Measurements from ENCODE around the gene TULP1.

Gene TULP1

DNA sequence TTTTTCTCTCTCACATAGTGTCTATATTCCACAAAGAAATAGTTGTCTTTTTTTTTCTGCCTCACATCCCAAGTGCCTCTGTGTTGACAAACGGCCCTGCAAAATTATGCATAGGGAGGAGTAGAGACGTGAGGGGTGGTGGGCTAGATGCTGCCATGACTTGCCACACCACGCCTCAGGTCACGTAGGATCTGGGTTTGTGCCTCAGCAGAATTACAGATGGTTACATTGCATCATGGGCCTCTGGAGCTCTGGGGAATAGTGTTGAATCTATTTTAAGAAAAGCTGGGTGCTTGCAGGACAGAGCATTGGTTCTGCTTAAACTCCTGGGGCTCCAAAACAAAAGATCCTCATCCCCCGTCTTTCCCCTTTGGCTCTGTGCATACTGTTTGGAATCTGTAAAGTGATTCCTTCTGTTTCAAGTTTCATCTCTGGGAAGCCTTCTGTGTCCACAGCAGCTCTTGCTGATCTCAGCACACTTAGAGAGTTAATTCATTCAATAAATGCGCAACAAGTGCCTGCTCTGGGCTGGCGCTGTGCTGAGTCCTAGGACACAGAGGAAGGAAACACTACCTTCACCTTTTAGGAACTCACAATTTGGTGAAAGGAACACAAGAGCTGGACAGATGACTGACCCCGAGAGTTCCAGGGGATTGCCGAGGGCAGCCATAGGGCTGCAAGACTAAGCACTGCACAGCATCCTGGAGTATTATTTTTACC is 58.1 kb downstream of the TULP1 start:
- no peak for DNase-seq

DNA sequence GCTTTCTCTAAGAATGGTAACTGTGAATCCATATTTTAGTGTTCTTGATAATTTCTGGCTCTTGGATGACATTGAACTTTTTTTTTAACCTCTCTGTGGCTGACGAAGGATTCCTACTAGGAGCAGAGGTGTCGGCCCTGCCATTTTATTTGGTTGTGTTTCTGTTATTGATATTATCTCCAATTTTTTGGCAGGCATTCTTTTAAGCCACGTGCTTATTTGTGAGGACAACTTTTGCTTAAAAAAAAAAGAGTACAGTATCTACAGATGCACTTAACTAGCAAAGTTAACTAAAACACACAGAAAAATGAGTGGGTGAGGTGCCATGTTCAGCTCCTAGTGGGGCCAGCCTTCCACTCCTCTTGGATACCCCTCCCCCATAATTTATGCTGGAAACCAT is 59.5 kb downstream of the TULP1 start:
- no peak for DNase-seq

DNA sequence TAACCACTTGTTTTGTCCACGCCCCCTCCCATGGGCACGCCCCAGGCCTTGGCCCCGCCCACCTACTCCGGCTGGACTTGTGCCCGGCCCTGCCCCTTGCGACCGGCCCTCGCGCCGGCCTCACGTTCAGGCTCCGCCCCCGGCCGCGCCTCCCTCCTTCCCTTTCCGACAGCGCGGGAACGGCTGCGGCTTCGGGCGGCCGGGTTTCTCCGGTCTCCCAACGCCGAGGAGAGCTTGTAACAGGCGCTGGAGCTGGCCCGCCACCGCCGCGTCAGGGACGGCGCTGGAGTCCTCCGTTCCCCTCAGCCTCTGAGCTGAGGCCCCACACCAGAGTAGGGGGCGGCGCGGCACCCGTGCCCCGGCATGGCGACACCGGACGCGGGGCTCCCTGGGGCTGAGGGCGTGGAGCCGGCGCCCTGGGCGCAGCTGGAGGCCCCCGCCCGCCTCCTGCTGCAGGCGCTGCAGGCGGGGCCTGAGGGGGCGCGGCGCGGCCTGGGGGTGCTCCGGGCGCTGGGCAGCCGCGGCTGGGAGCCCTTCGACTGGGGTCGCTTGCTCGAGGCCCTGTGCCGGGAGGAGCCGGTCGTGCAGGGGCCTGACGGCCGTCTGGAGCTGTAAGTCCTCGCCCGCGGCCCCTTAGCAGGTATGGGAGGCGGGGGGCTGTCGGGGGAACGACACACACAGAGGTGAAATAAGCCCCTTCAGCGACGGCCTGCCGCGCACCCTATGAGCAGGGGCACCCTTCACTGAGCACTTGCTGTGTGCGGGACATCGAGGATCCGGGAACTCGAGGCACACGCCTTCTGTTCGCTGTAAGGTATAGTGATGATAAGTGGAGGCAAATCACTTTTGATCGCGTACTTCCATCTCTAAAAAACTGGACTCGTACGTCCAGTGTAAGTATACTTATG is 60.3 kb downstream of the TULP1 start, which contains the start of gene FANCE:
Gene FANCE (plus strand): TSS at position 156 of the 908 bp plus-strand sequence. CDS start 208 bp downstream, at position 364.
- peak; percentile 94 for DNase-seq

DNA sequence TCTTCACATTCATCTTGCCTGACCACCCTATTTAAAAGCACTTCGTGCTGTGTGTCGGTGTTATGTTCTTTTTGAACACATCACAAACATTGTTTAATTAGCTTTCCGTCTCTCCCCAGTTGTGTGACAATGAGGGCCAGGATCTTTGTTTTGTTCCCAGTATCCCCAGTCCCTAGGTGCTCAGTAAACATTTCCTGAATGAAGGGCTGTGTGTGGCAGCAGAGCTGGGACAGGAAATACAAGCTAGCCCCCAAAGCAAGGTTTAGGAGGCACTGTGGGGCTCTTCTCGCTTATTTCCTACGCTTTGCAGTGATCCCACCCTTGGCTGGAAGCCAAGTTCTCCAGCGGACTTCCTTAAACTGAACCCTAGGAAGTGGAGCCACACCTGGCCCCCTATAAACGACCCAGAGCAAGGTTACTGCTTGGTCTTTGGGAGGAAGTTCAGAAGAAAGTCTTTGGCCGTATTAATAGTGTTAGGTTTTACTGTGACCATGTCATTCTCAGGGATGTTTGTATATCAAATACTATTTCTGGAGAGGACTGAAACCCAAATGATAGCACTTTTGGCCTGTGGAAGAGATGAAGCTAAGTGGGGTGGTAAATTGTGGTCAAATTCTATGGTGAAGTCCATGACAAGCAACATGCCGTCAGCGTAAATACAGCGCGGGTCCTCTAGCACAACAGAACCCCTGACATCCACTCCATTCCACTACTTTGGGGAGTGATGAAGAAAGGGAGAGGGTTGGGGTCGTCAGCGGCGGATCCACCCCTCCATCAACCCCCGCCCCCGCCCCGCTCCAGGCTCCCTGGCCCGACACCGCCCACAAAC is 61.1 kb downstream of the TULP1 start:
- peak; percentile 32 for DNase-seq

DNA sequence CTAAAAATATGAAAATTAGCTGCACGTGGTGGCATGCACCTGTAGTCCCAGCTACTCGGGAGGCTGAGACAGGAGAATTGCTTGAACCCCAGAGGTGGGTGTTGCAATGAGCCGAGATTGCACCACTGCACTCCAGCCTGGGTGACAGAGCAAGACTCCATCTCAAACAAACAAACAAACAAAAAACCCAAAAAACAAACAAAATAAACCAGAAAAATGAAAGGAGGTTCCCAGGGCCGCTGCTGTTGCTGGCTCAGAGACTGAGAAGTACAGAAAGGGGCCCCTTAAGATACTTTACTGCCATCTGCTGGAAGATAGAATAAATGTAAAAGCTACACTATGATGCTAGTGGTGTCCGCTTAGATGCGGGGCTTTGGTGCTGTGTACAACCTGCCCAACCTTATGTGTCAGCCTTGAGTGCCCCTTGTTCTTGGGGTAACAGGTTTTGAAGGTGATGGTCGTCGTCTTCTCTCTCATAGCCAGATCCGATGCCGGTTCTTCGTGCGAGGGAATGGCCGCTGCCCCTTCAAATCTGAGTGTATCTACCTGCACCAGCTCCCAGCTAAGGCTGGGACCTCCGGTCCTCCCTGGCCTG is 63.3 kb downstream of the TULP1 start:
- DNase-seq, result peak; percentile 69

DNA sequence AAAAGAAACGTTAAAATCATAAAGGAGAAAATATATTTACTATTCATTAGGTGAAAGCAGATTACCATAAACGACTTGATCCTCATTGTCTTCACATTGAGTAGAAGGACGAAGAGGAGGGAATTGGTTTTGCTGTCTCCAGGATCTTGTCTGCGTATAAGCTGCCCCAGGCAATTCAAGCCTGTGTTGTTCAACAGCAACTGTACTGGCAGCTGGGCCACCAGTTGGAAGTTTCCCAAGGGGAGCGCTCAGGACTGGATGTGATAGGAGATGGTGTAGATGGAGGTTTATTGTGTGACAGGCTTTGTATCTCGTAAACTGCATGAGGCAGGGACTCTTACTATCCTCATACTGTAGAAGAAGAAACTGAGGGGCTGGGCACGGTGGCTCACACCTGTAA is 64.5 kb downstream of the TULP1 start:
- DNase-seq, result no peak
